HCT116 (cell line): ENCODE results near the gene RASSF6. TPM values are rescaled to one million over a fixed set of nuclear protein-coding genes. Genes with fewer than 3 reads are reported as not detected.

Experiments used
- ATAC-seq: fragments of 200-7000 bp; cut with Tn5 transposase; 2 replicates; pipeline ENCODE4 v1.9.1; 2020; ENCODE audit warnings: mild to moderate bottlenecking, moderate library complexity
- BruUV-seq: library from RNA; stranded (reverse); fragments of 400-500 nt; replicated peaks from 2 replicates; lab custom pipeline; 2021; lab: Mats Ljungman, UMichigan
- CTCF ChIA-PET: fragments of 300-600 bp; sonication (Branson Sonifier 250); formaldehyde crosslinking; loops from one replicate; lab custom pipeline; 2021; ENCODE audit warnings: antibody characterized with exemption; lab: Charles Lee
- POLR2A ChIA-PET: fragments of 300-600, 350-600 bp; sonication (Branson Sonifier 250); formaldehyde crosslinking; loops from one replicate; lab custom pipeline; 2021; ENCODE audit warnings: antibody characterized with exemption; lab: Charles Lee
- RAD21 ChIA-PET, 2 experiments: fragments of 300-600 bp; sonication (Branson Sonifier 250); formaldehyde crosslinking; loops; one replicate each; lab custom pipeline; 2023; ENCODE audit warnings: low total read pairs in 2 of 2; ENCODE audit not compliant: uncharacterized antibody in 2 of 2, unreplicated experiment in 2 of 2, low non-redundant PET in 1 of 2; lab: Charles Lee
- DNase-seq: peaks from one replicate; pipeline ENCODE4 v3.0.0-alpha.2; 2010; ENCODE audit warnings: low read depth, low spot score
- H2AFZ ChIP-seq: fragments of 200-600 bp; shearing (Covaris generic), sonication (generic); 2 replicates; pipeline ENCODE4 v1.6.1; 2017; ENCODE audit warnings: low read depth, mixed run types, mixed read lengths, antibody characterized with exemption, low read length; ENCODE audit not compliant: poor library complexity, severe bottlenecking
- H3K27ac ChIP-seq: 2 replicates; pipeline ENCODE4 v1.5.1; 2012; ENCODE audit warnings: low read depth, low read length
- H3K27me3 ChIP-seq: fragments of 200-600 bp; sonication (generic); 2 replicates; pipeline ENCODE4 v1.6.1; 2016; ENCODE audit warnings: mixed run types, low read length, mixed read lengths; ENCODE audit not compliant: insufficient read depth
- H3K36me3 ChIP-seq, 2 experiments: fragments of 200-500 bp in 1 of 2; fragments of 200-600 bp in 1 of 2; sonication (Bioruptor generic) in 1 of 2; sonication (generic) in 1 of 2; 2 replicates each; pipeline versions ENCODE4 v1.5.1 to v1.6.1; 2014 to 2016; ENCODE audit warnings: low read length in 2 of 2, inconsistent platforms in 1 of 2, mixed read lengths in 1 of 2, mixed run types in 1 of 2; ENCODE audit not compliant: insufficient read depth in 2 of 2, control insufficient read depth in 1 of 2
- H3K4me1 ChIP-seq, 2 experiments: fragments of 200-600 bp in 1 of 2; sonication (generic) in 1 of 2; 2 replicates each; pipeline versions ENCODE4 v1.5.1 to v1.6.1; 2012 to 2017; ENCODE audit warnings: low read length in 2 of 2, inconsistent platforms in 1 of 2, mild to moderate bottlenecking in 1 of 2, mixed read lengths in 1 of 2, mixed run types in 1 of 2, moderate library complexity in 1 of 2; ENCODE audit not compliant: insufficient read depth in 2 of 2, control insufficient read depth in 1 of 2
- H3K4me2 ChIP-seq: fragments of 200-600 bp; sonication (generic); 2 replicates; pipeline ENCODE4 v1.6.1; 2017; ENCODE audit warnings: mixed run types, low read length, mixed read lengths
- H3K4me3 ChIP-seq, 2 experiments: fragments of 200-600 bp in 1 of 2; sonication (generic) in 1 of 2; replicated peaks in 1 of 2; 2 replicates each; pipeline ENCODE4 v1.5.1; 2011 to 2016; ENCODE audit warnings: low read length in 2 of 2, control low read depth in 1 of 2, low read depth in 1 of 2, mild to moderate bottlenecking in 1 of 2, mixed read lengths in 1 of 2, mixed run types in 1 of 2
- H3K79me2 ChIP-seq: fragments of 200-600 bp; sonication (generic); 2 replicates; pipeline ENCODE4 v1.6.1; 2017; ENCODE audit warnings: mild to moderate bottlenecking, mixed run types, low read length, moderate library complexity, mixed read lengths; ENCODE audit not compliant: insufficient read depth
- H3K9ac ChIP-seq: fragments of 200-600 bp; sonication (generic); 2 replicates; pipeline ENCODE4 v1.6.1; 2016; ENCODE audit warnings: low read length, mixed read lengths
- H3K9me2 ChIP-seq: fragments of 200-600 bp; sonication (generic), shearing (Covaris generic); 2 replicates; pipeline ENCODE4 v1.6.1; 2017; ENCODE audit warnings: mixed run types, mild to moderate bottlenecking, moderate library complexity; ENCODE audit not compliant: insufficient read depth
- H3K9me3 ChIP-seq, 2 experiments: fragments of 200-500 bp in 1 of 2; fragments of 200-600 bp in 1 of 2; sonication (Bioruptor generic) in 1 of 2; sonication (generic) in 1 of 2; 2 replicates each; pipeline ENCODE4 v1.6.1; 2014 to 2017; ENCODE audit warnings: low read length in 2 of 2, mixed read lengths in 2 of 2, inconsistent platforms in 1 of 2, low read depth in 1 of 2, mild to moderate bottlenecking in 1 of 2, mixed run types in 1 of 2, moderate library complexity in 1 of 2; ENCODE audit not compliant: control insufficient read depth in 1 of 2, insufficient read depth in 1 of 2
- H4K20me1 ChIP-seq: fragments of 200-600 bp; sonication (generic), shearing (Covaris generic); 2 replicates; pipeline ENCODE4 v1.6.1; 2017; ENCODE audit warnings: mixed run types, mild to moderate bottlenecking, moderate library complexity; ENCODE audit not compliant: insufficient read depth
- EGR1 ChIP-seq: IDR thresholded peaks from 2 replicates; pipeline ENCODE4 v1.6.1; 2012; ENCODE audit warnings: low read depth
- ELF1 ChIP-seq: IDR thresholded peaks from 2 replicates; pipeline ENCODE4 v1.6.1; 2012; ENCODE audit warnings: low read depth, borderline replicate concordance
- EZH2 ChIP-seq: fragments of 200-600 bp; sonication (generic); IDR thresholded peaks from 2 replicates; pipeline ENCODE4 v1.6.1; 2017; ENCODE audit warnings: antibody characterized with exemption, mixed run types
- JUND ChIP-seq: IDR thresholded peaks from 2 replicates; pipeline ENCODE4 v1.6.1; 2012
- SIN3A ChIP-seq: IDR thresholded peaks from 2 replicates; pipeline ENCODE4 v1.6.1; 2012; ENCODE audit warnings: low read depth
- SRF ChIP-seq: IDR thresholded peaks from 2 replicates; pipeline ENCODE4 v1.6.1; 2012; ENCODE audit warnings: low read depth
- TCF7L2 ChIP-seq: IDR thresholded peaks from 2 replicates; pipeline ENCODE4 v1.7.0; 2011; ENCODE audit warnings: borderline replicate concordance, inconsistent platforms; ENCODE audit not compliant: insufficient read depth, insufficient read length; ENCODE audit errors: extremely low read depth
- ZBTB33 ChIP-seq: IDR thresholded peaks from 2 replicates; pipeline ENCODE4 v1.6.1; 2011; ENCODE audit warnings: mild to moderate bottlenecking, low read length, moderate library complexity; ENCODE audit not compliant: insufficient replicate concordance; ENCODE audit errors: extremely low read depth
- ZNF274 ChIP-seq: fragments of 200-500 bp; sonication (Bioruptor generic); IDR thresholded peaks from 2 replicates; pipeline ENCODE4 v1.6.1; 2014; ENCODE audit warnings: mild to moderate bottlenecking, low read depth, low read length, inconsistent platforms
- intact Hi-C: fragments of 100-400 bp; cut with micrococcal nuclease; formaldehyde crosslinking; loops from 2 replicates; pipeline ENCODE4 v1.10.0; 2022
- total RNA-seq: library from RNA; stranded (reverse); gene quantifications from one replicate; pipeline ENCODE4 v1.2.1, GENCODE V29; 2021; ENCODE audit not compliant: unreplicated experiment
- TF ChIP-seq, protein P1 (sequence below): IDR thresholded peaks from 2 replicates; pipeline ENCODE4 v1.6.1; 2012; ENCODE audit warnings: low read depth
- TF ChIP-seq, protein P2 (sequence below): IDR thresholded peaks from 2 replicates; pipeline ENCODE4 v1.6.1; 2012

Gene RASSF6
- total RNA-seq, 1 experiment from 2014 or later, result 1.1 TPM

- Histone ChIP-seq H2AFZ (no peak overlapping the region), H3K4me2 (no peak overlapping the region), H3K27me3 (no peaks in the 10 kb centered on the region), H3K9ac (no peak overlapping the region), H3K4me1 (no peaks in the 10 kb centered on the region), H3K79me2 (no peaks in the 10 kb centered on the region), H3K9me3 (no peaks in the 10 kb centered on the region), H3K4me3 (no peak overlapping the region), H4K20me1 (no peaks in the 10 kb centered on the region), H3K36me3 (no peaks in the 10 kb centered on the region), H3K27ac (no peak overlapping the region), H3K9me2 (no peaks in the 10 kb centered on the region)
- ChIA-PET CTCF (interaction anchor here (0.6 to 1.2 kb wide), 2 partner anchors 10 to 86 kb away, joined by 3 to 4 read pairs; no protein-coding TSS in a partner anchor), POLR2A (no interaction called here), RAD21 (no interaction called here)
- DNase-seq, result no peak
- intact Hi-C loops, result no loop called here
- BruUV-seq, result no TSS peak
- no peak for TF ChIP-seq JUND
- TF ChIP-seq, protein P1, sequence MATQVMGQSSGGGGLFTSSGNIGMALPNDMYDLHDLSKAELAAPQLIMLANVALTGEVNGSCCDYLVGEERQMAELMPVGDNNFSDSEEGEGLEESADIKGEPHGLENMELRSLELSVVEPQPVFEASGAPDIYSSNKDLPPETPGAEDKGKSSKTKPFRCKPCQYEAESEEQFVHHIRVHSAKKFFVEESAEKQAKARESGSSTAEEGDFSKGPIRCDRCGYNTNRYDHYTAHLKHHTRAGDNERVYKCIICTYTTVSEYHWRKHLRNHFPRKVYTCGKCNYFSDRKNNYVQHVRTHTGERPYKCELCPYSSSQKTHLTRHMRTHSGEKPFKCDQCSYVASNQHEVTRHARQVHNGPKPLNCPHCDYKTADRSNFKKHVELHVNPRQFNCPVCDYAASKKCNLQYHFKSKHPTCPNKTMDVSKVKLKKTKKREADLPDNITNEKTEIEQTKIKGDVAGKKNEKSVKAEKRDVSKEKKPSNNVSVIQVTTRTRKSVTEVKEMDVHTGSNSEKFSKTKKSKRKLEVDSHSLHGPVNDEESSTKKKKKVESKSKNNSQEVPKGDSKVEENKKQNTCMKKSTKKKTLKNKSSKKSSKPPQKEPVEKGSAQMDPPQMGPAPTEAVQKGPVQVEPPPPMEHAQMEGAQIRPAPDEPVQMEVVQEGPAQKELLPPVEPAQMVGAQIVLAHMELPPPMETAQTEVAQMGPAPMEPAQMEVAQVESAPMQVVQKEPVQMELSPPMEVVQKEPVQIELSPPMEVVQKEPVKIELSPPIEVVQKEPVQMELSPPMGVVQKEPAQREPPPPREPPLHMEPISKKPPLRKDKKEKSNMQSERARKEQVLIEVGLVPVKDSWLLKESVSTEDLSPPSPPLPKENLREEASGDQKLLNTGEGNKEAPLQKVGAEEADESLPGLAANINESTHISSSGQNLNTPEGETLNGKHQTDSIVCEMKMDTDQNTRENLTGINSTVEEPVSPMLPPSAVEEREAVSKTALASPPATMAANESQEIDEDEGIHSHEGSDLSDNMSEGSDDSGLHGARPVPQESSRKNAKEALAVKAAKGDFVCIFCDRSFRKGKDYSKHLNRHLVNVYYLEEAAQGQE, result no peak
- no peak for TF ChIP-seq ELF1
- TF ChIP-seq, protein P2, sequence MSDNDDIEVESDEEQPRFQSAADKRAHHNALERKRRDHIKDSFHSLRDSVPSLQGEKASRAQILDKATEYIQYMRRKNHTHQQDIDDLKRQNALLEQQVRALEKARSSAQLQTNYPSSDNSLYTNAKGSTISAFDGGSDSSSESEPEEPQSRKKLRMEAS, result no peak
- TF ChIP-seq SRF, result no peak
- no peak for TF ChIP-seq EZH2
- TF ChIP-seq EGR1, result no peak
- no peak for TF ChIP-seq TCF7L2
- no peak for TF ChIP-seq ZBTB33
- TF ChIP-seq ZNF274, result no peak
- TF ChIP-seq SIN3A, result no peak
- ATAC-seq, result no peak
These were observed 36.6 kb downstream of the RASSF6 start for GRCh38 chr4:73583666-73584065.
